H1 (cell line): ENCODE data around the gene TTC34. TPM values are rescaled to one million over a fixed set of nuclear protein-coding genes. Genes with fewer than 3 reads are reported as not detected.

Source experiments
- CTCF ChIA-PET: fragments of 300-600 bp; sonication (Branson Sonifier 250); formaldehyde crosslinking; loops from one replicate; lab custom pipeline; 2021; ENCODE audit not compliant: partially characterized antibody; lab: Charles Lee
- POLR2A ChIA-PET: fragments of 300-600 bp; sonication (Branson Sonifier 250); formaldehyde crosslinking; loops from one replicate; lab custom pipeline; 2021; ENCODE audit warnings: inconsistent platforms; ENCODE audit not compliant: partially characterized antibody; lab: Charles Lee
- DNase-seq, 2 experiments: peaks; one replicate each; pipeline versions ENCODE4 v3.0.0 to v3.0.0-alpha.2; 2010 to 2022; ENCODE audit warnings: low spot score in 2 of 2, low read depth in 1 of 2, mixed read lengths in 1 of 2
- FAIRE-seq: peaks from 2 replicates; lab custom pipeline; 2011; peaks lifted over from hg19 to GRCh38; lab: Jason Lieb, UNC
- H2AFZ ChIP-seq: 2 replicates; pipeline ENCODE4 v1.8.1; 2012; ENCODE audit warnings: low read length, inconsistent platforms
- H2AK5ac ChIP-seq: 2 replicates; pipeline ENCODE4 v1.6.1; 2013; ENCODE audit warnings: low read depth, low read length
- H2BK120ac ChIP-seq: replicated peaks from 2 replicates; pipeline ENCODE3; 2013; ENCODE audit warnings: low read depth, low read length, inconsistent platforms
- H2BK12ac ChIP-seq: 2 replicates; pipeline ENCODE4 v1.6.1; 2013; ENCODE audit warnings: low read depth, low read length
- H2BK15ac ChIP-seq: 2 replicates; pipeline ENCODE4 v1.6.1; 2013; ENCODE audit warnings: low read length
- H2BK20ac ChIP-seq: 2 replicates; pipeline ENCODE4 v1.6.1; 2013; ENCODE audit warnings: low read length
- H2BK5ac ChIP-seq: 2 replicates; pipeline ENCODE4 v1.6.1; 2013; ENCODE audit warnings: low read depth, low read length
- H3K14ac ChIP-seq: 2 replicates; pipeline ENCODE4 v1.6.1; 2013; ENCODE audit warnings: inconsistent platforms; ENCODE audit not compliant: insufficient read length
- H3K18ac ChIP-seq: 2 replicates; pipeline ENCODE4 v1.6.1; 2013; ENCODE audit warnings: low read length; ENCODE audit errors: extremely low read depth
- H3K23ac ChIP-seq: 2 replicates; pipeline ENCODE4 v1.6.1; 2013; ENCODE audit warnings: inconsistent platforms; ENCODE audit not compliant: insufficient read length
- H3K23me2 ChIP-seq: 2 replicates; pipeline ENCODE4 v1.6.1; 2013; ENCODE audit warnings: low read depth, low read length
- H3K27ac ChIP-seq: 2 replicates; pipeline ENCODE4 v1.6.1; 2011; ENCODE audit warnings: low read depth, low read length, inconsistent platforms
- H3K27me3 ChIP-seq, 4 experiments: replicated peaks in 1 of 4; 1 replicate in 1 of 4; 2 replicates in 3 of 4; pipeline versions ENCODE4 v1.6.1 to v1.8.1; 2011 to 2013; ENCODE audit warnings: low read length in 3 of 4, mild to moderate bottlenecking in 3 of 4, inconsistent platforms in 2 of 4, mixed read lengths in 2 of 4, moderate library complexity in 1 of 4; ENCODE audit not compliant: control insufficient read depth in 3 of 4, insufficient read depth in 3 of 4; ENCODE audit errors: extremely low read depth in 1 of 4
- H3K36me3 ChIP-seq, 4 experiments: 2 replicates each; pipeline versions ENCODE4 v1.6.1 to v1.8.1; 2011 to 2013; ENCODE audit warnings: mild to moderate bottlenecking in 4 of 4, low read length in 3 of 4, moderate library complexity in 2 of 4, control low read depth in 1 of 4, inconsistent platforms in 1 of 4; ENCODE audit not compliant: insufficient read depth in 4 of 4, control insufficient read depth in 2 of 4
- H3K4ac ChIP-seq: replicated peaks from 2 replicates; pipeline ENCODE3; 2013; ENCODE audit warnings: low read length, low read depth, mixed read lengths, inconsistent platforms; ENCODE audit not compliant: insufficient read length
- H3K4me1 ChIP-seq, 4 experiments: replicated peaks in 1 of 4; 1 replicate in 1 of 4; 2 replicates in 3 of 4; pipeline versions ENCODE4 v1.6.1 to v1.8.1; 2011 to 2013; ENCODE audit warnings: low read length in 3 of 4, inconsistent platforms in 2 of 4, mixed read lengths in 1 of 4; ENCODE audit not compliant: insufficient read depth in 4 of 4, control insufficient read depth in 3 of 4
- H3K4me2 ChIP-seq, 2 experiments: 2 replicates each; pipeline versions ENCODE4 v1.6.1 to v1.8.1; 2011 to 2013; ENCODE audit warnings: low read depth in 2 of 2, low read length in 2 of 2, control low read depth in 1 of 2, inconsistent platforms in 1 of 2, mild to moderate bottlenecking in 1 of 2; ENCODE audit not compliant: insufficient read depth in 1 of 2
- H3K4me3 ChIP-seq, 4 experiments: fragments of 200-600, 300-600 bp in 1 of 4; sonication (generic), shearing (Covaris generic), sonication (Bioruptor Twin) in 1 of 4; 2 replicates each; pipeline versions ENCODE4 v1.5.1 to v1.8.1; 2011 to 2016; ENCODE audit warnings: low read length in 4 of 4, low read depth in 3 of 4, control low read depth in 2 of 4, inconsistent platforms in 2 of 4, mild to moderate bottlenecking in 2 of 4, mixed read lengths in 1 of 4, moderate library complexity in 1 of 4; ENCODE audit not compliant: insufficient read depth in 2 of 4; ENCODE audit errors: extremely low read depth in 1 of 4
- H3K56ac ChIP-seq: replicated peaks from 2 replicates; pipeline ENCODE3; 2013; ENCODE audit warnings: low read depth, mild to moderate bottlenecking, mixed read lengths, low read length, inconsistent platforms; ENCODE audit not compliant: insufficient read length
- H3K79me1 ChIP-seq: 2 replicates; pipeline ENCODE4 v1.6.1; 2013; ENCODE audit warnings: low read depth, low read length, control low read depth
- H3K79me2 ChIP-seq, 2 experiments: 2 replicates each; pipeline versions ENCODE4 v1.6.1 to v1.8.1; 2012 to 2013; ENCODE audit warnings: low read length in 2 of 2, mild to moderate bottlenecking in 2 of 2, inconsistent platforms in 1 of 2; ENCODE audit not compliant: insufficient read depth in 2 of 2, control insufficient read depth in 1 of 2
- H3K9ac ChIP-seq, 4 experiments: replicated peaks in 1 of 4; 1 replicate in 1 of 4; 2 replicates in 3 of 4; pipeline versions ENCODE4 v1.6.1 to v1.8.1; 2011 to 2013; ENCODE audit warnings: low read depth in 3 of 4, low read length in 3 of 4, control low read depth in 2 of 4, mild to moderate bottlenecking in 2 of 4, moderate library complexity in 2 of 4, inconsistent platforms in 1 of 4; ENCODE audit errors: extremely low read depth in 1 of 4
- H3K9me3 ChIP-seq, 2 experiments: 2 replicates each; pipeline versions ENCODE4 v1.6.1 to v1.8.1; 2012 to 2013; ENCODE audit warnings: mild to moderate bottlenecking in 2 of 2, moderate library complexity in 2 of 2, control low read depth in 1 of 2, inconsistent platforms in 1 of 2, low read depth in 1 of 2, low read length in 1 of 2, mixed read lengths in 1 of 2; ENCODE audit not compliant: insufficient read depth in 2 of 2
- H4K20me1 ChIP-seq, 2 experiments: replicated peaks in 1 of 2; 2 replicates each; pipeline versions ENCODE3 to v1.8.1; 2011 to 2013; ENCODE audit warnings: inconsistent platforms in 2 of 2, low read length in 2 of 2, mild to moderate bottlenecking in 1 of 2; ENCODE audit not compliant: insufficient read depth in 2 of 2, control insufficient read depth in 1 of 2
- H4K5ac ChIP-seq: 2 replicates; pipeline ENCODE4 v1.6.1; 2013; ENCODE audit warnings: low read length, low read depth, mixed read lengths, inconsistent platforms; ENCODE audit not compliant: insufficient read length
- H4K8ac ChIP-seq: 2 replicates; pipeline ENCODE4 v1.8.0; 2013; ENCODE audit warnings: mild to moderate bottlenecking, moderate library complexity, low read length, inconsistent platforms; ENCODE audit not compliant: insufficient read depth; ENCODE audit errors: extremely low read depth
- H4K91ac ChIP-seq: replicated peaks from 2 replicates; pipeline ENCODE3; 2013; ENCODE audit warnings: low read length, mixed read lengths, inconsistent platforms; ENCODE audit not compliant: insufficient read length
- E2F6 ChIP-seq: IDR thresholded peaks from 2 replicates; pipeline ENCODE4 v1.6.1; 2012; ENCODE audit warnings: inconsistent platforms
- RAD21 ChIP-seq, 2 experiments: IDR thresholded peaks in 1 of 2; conservative IDR thresholded peaks in 1 of 2; 2 replicates each; pipeline ENCODE4 v1.6.1; 2011; ENCODE audit warnings: low read depth in 2 of 2, low read length in 2 of 2, improper control_type of control experiment in 1 of 2, inconsistent platforms in 1 of 2, mild to moderate bottlenecking in 1 of 2, moderate library complexity in 1 of 2
- WGBS, 2 experiments: shearing (Covaris generic) in 1 of 2; methylation state at CpG; one replicate each; pipeline versions ENCODE4 v1.1.6 to v1.1.7; 2013 to 2015; ENCODE audit warnings: low lambda C conversion rate in 2 of 2, mixed read lengths in 2 of 2, inconsistent platforms in 1 of 2, low coverage in 1 of 2, missing lambda C conversion rate in 1 of 2; ENCODE audit not compliant: insufficient replicate concordance in 2 of 2, insufficient coverage in 1 of 2, insufficient read length in 1 of 2; ENCODE audit errors: extremely low coverage in 1 of 2, missing lambda C conversion rate in 1 of 2; 5-methylcytosine and 5-hydroxymethylcytosine counted together
- polyA plus RNA-seq, 7 experiments: library from polyadenylated mRNA; depleted of rRNA in 3 of 7; stranded (reverse) in 5 of 7; unstranded in 2 of 7; fragments of >200 nt in 5 of 7; fragments of 200-250 nt in 2 of 7; gene quantifications; 1 replicate in 5 of 7; 2 replicates in 1 of 7; 4 replicates in 1 of 7; pipeline versions ENCODE4 v1.2.1 to v1.2.3, GENCODE V29; 2011 to 2013; ENCODE audit warnings: missing spikeins in 2 of 7, mixed read lengths in 2 of 7
- total RNA-seq: library from RNA; stranded (reverse); fragmentation: NEBNext Ultra II Directional; extraction: Animal tissue kit (Norgen Biotek cat#: 25700); gene quantifications from 2 replicates; pipeline ENCODE4 v1.2.1, GENCODE V29; 2021

TTC34 gene
- total and polyA plus RNA-seq, 2 of the 8 experiments (the other 6 are each of a cell fraction or from before 2014, with no cell fraction given), result 0.23 to 0.50 TPM

GRCh38 chr1:2639203-2639602, 162.3 kb downstream of the TTC34 start:
- H4K91ac ChIP-seq, result no peak overlapping the region
- H3K14ac ChIP-seq, result no peak overlapping the region
- no peak overlapping the region for H4K5ac ChIP-seq
- no peaks in the 10 kb centered on the region; a peak in 1 of 4 replicates for H3K79me2 ChIP-seq
- ChIA-PET POLR2A (no interaction called here), CTCF (no interaction called here)
- no peak overlapping the region for H3K56ac ChIP-seq
- peaks cover 3 to 17% (median 14%) of the 10 kb centered on the region in 4 experiments; a peak in 6 of 7 replicates for H3K4me1 ChIP-seq
- H2BK5ac ChIP-seq, result no peak overlapping the region
- TF ChIP-seq RAD21 (IDR thresholded peaks at IDR 0.05 in 1 of 2, conservative IDR thresholded peaks at IDR 0.05 in 1 of 2; ENCODE audit: low read depth in 2 of 2, low read length in 2 of 2), result peak in 1 of 2 experiments; percentile 1; a peak in 1 of 4 replicates
- no peak for TF ChIP-seq E2F6
- no peak for DNase-seq
- WGBS, 2 experiments, result 73% methylated on average over 11 of the region's 11 CpGs; no CpG with 5 or more reads in 1 of the 2 experiments
- no peak overlapping the region for H2BK20ac ChIP-seq
- peaks cover 11% of the 10 kb centered on the region; the same call in 1 of the 2 replicates for H3K23me2 ChIP-seq
- H2BK12ac ChIP-seq, result no peak overlapping the region
- H3K27ac ChIP-seq, result no peak overlapping the region
- no peak overlapping the region for H3K18ac ChIP-seq
- FAIRE-seq, result no peak
- no peak overlapping the region for H2BK120ac ChIP-seq
- H3K9ac ChIP-seq, result no peak overlapping the region
- H3K23ac ChIP-seq, result no peak overlapping the region
- H3K79me1 ChIP-seq, result no peaks in the 10 kb centered on the region
- no peak overlapping the region; the same call in 1 of the 2 replicates for H4K8ac ChIP-seq
- H3K4me2 ChIP-seq, result no peak overlapping the region
- H3K36me3 ChIP-seq, result no peaks in the 10 kb centered on the region
- peaks cover 0 to 10% (median 4%) of the 10 kb centered on the region in 4 experiments; a peak in 4 of 7 replicates for H3K27me3 ChIP-seq
- H3K9me3 ChIP-seq, result no peaks in the 10 kb centered on the region
- no peak overlapping the region for H2AFZ ChIP-seq
- no peak overlapping the region for H2AK5ac ChIP-seq
- H4K20me1 ChIP-seq, result peaks cover 0 to 7% of the 10 kb centered on the region in 2 experiments
- H3K4me3 ChIP-seq, result no peak overlapping the region
- no peak overlapping the region for H2BK15ac ChIP-seq
- no peak overlapping the region for H3K4ac ChIP-seq
